GM23338 (cell line): ENCODE data around the gene HMCN2. TPM values are rescaled to one million over a fixed set of nuclear protein-coding genes. Genes with fewer than 3 reads are reported as not detected.

Experiments
- ATAC-seq: fragments of 200-7000 bp; cut with Tn5 transposase; 3 replicates; pipeline ENCODE4 v1.9.1; 2020
- DNase-seq: peaks from one replicate; pipeline ENCODE4 v3.0.0-alpha.2; 2015; ENCODE audit warnings: low spot score
- H2AFZ ChIP-seq: fragments of 200-600 bp; sonication (generic); 2 replicates; pipeline ENCODE4 v1.8.0; 2016; ENCODE audit warnings: antibody characterized with exemption, mild to moderate bottlenecking, moderate library complexity
- H3F3A ChIP-seq: fragments of 200-600 bp; sonication (generic); replicated peaks from 2 replicates; pipeline ENCODE4 v1.8.0; 2017; ENCODE audit warnings: antibody characterized with exemption, mixed run types, low read depth
- H3K27ac ChIP-seq: fragments of 200-600 bp; sonication (generic); 2 replicates; pipeline ENCODE4 v1.6.1; 2016; ENCODE audit warnings: low read depth
- H3K27me3 ChIP-seq: fragments of 200-600 bp; sonication (generic); 2 replicates; pipeline ENCODE4 v1.8.0; 2016; ENCODE audit warnings: mild to moderate bottlenecking, mixed run types, moderate library complexity; ENCODE audit not compliant: insufficient read depth
- H3K36me3 ChIP-seq: fragments of 200-600 bp; sonication (generic); 2 replicates; pipeline ENCODE4 v1.8.0; 2016; ENCODE audit warnings: mild to moderate bottlenecking; ENCODE audit not compliant: insufficient read depth
- H3K4me1 ChIP-seq: fragments of 200-600 bp; sonication (generic); 2 replicates; pipeline ENCODE4 v1.8.0; 2016; ENCODE audit warnings: mild to moderate bottlenecking, moderate library complexity; ENCODE audit not compliant: insufficient read depth
- H3K4me2 ChIP-seq: fragments of 200-600 bp; sonication (generic); 2 replicates; pipeline ENCODE4 v1.7.1; 2017; ENCODE audit warnings: mixed run types
- H3K4me3 ChIP-seq: fragments of 200-600 bp; sonication (generic); 2 replicates; pipeline ENCODE4 v1.6.1; 2016; ENCODE audit warnings: mixed run types
- H3K79me2 ChIP-seq: fragments of 200-600 bp; sonication (generic); replicated peaks from 2 replicates; pipeline ENCODE4 v1.8.0; 2017; ENCODE audit warnings: mild to moderate bottlenecking; ENCODE audit not compliant: insufficient read depth
- H3K9me2 ChIP-seq: fragments of 200-600 bp; sonication (generic); 2 replicates; pipeline ENCODE4 v1.8.0; 2017; ENCODE audit not compliant: insufficient read depth
- H4K20me1 ChIP-seq: fragments of 200-600 bp; sonication (generic); replicated peaks from 2 replicates; pipeline ENCODE4 v1.8.0; 2017; ENCODE audit warnings: mild to moderate bottlenecking; ENCODE audit not compliant: insufficient read depth
- H3K27ac Mint-ChIP-seq: 2 replicates; pipeline ENCODE4 v1.8.0; 2020; ENCODE audit warnings: inconsistent platforms, mild to moderate bottlenecking, moderate library complexity, mixed read lengths
- H3K27me3 Mint-ChIP-seq: 3 replicates; pipeline ENCODE4 v1.8.0; 2022; ENCODE audit warnings: low read depth, mild to moderate bottlenecking, moderate library complexity, mixed read lengths, inconsistent platforms; ENCODE audit not compliant: insufficient read depth, poor library complexity
- H3K36me3 Mint-ChIP-seq: 3 replicates; pipeline ENCODE4 v1.8.0; 2021; ENCODE audit warnings: low read depth, mild to moderate bottlenecking, inconsistent platforms, moderate library complexity, mixed read lengths
- H3K4me1 Mint-ChIP-seq: 3 replicates; pipeline ENCODE4 v1.8.0; 2020; ENCODE audit warnings: mild to moderate bottlenecking, inconsistent platforms, mixed read lengths
- H3K4me3 Mint-ChIP-seq: 3 replicates; pipeline ENCODE4 v1.8.0; 2021; ENCODE audit warnings: moderate library complexity, mild to moderate bottlenecking, inconsistent platforms, mixed read lengths
- H3K9me3 Mint-ChIP-seq: 3 replicates; pipeline ENCODE4 v1.8.0; 2020; ENCODE audit warnings: moderate library complexity, mild to moderate bottlenecking, inconsistent platforms, mixed read lengths
- CREB1 ChIP-seq: fragments of 250-450 bp; sonication (Bioruptor Pico); IDR thresholded peaks from 2 replicates; pipeline ENCODE4 v1.5.0; 2020; ENCODE audit warnings: low read depth, mild to moderate bottlenecking, moderate library complexity
- CTCF ChIP-seq, 2 experiments: fragments of 200-600 bp in 1 of 2; sonication (generic) in 1 of 2; conservative IDR thresholded peaks; 2 replicates each; pipeline versions ENCODE4 v1.5.1 to v1.6.1; 2016 to 2017; ENCODE audit warnings: antibody characterized with exemption in 2 of 2, low read depth in 2 of 2, mild to moderate bottlenecking in 2 of 2, moderate library complexity in 1 of 2
- ETS1 ChIP-seq: IDR thresholded peaks from 2 replicates; pipeline ENCODE4 v1.6.1; 2016; ENCODE audit warnings: antibody characterized with exemption
- EZH2phosphoT487 ChIP-seq: fragments of 200-600 bp; sonication (generic); IDR thresholded peaks from one replicate; pipeline ENCODE4 v1.8.1; 2018; ENCODE audit warnings: antibody characterized with exemption; ENCODE audit not compliant: unreplicated experiment
- JUNB ChIP-seq: IDR thresholded peaks from one replicate; pipeline ENCODE4 v1.6.1; 2016; ENCODE audit warnings: antibody characterized with exemption; ENCODE audit not compliant: unreplicated experiment
- NANOG ChIP-seq: IDR thresholded peaks from 2 replicates; pipeline ENCODE4 v1.6.1; 2016; ENCODE audit warnings: antibody characterized with exemption, borderline replicate concordance
- POLR2AphosphoS5 ChIP-seq: IDR thresholded peaks from 2 replicates; pipeline ENCODE4 v1.6.1; 2016; ENCODE audit warnings: antibody characterized with exemption, low read depth
- REST ChIP-seq: IDR thresholded peaks from one replicate; pipeline ENCODE4 v1.6.1; 2018; ENCODE audit warnings: antibody characterized with exemption; ENCODE audit not compliant: unreplicated experiment
- STAT1 ChIP-seq: IDR thresholded peaks from one replicate; pipeline ENCODE4 v1.6.1; 2016; ENCODE audit warnings: antibody characterized with exemption; ENCODE audit not compliant: unreplicated experiment
- ZNF114 ChIP-seq: fragments of 250-450 bp; sonication (Bioruptor Pico); IDR thresholded peaks from 2 replicates; pipeline ENCODE4 v1.5.0; 2020; ENCODE audit warnings: mild to moderate bottlenecking, moderate library complexity
- ZNF331 ChIP-seq: fragments of 250-450 bp; sonication (Bioruptor Pico); IDR thresholded peaks from 2 replicates; pipeline ENCODE4 v1.5.0; 2020; ENCODE audit warnings: low read depth, mild to moderate bottlenecking, moderate library complexity
- ZNF462 ChIP-seq: fragments of 250-450 bp; sonication (Bioruptor Pico); IDR thresholded peaks from 2 replicates; pipeline ENCODE4 v1.5.0; 2020; ENCODE audit warnings: mild to moderate bottlenecking, moderate library complexity
- polyA plus RNA-seq: library from polyadenylated mRNA; unstranded; fragments of >200 nt; fragmentation: Nextera tagmentation; extraction: Ambion mirVana; gene quantifications from 2 replicates; pipeline ENCODE4 v1.2.1, GENCODE V29; 2016
- total RNA-seq: library from RNA; depleted of rRNA; stranded (reverse); fragments of >200 nt; shearing (Covaris generic); gene quantifications from 2 replicates; pipeline ENCODE4 v1.2.3, GENCODE V29; 2014

The HMCN2 gene
- total and polyA plus RNA-seq, 2 experiments from 2014 or later, result 1.3 to 4.7 TPM

- TF ChIP-seq ZNF462 (no peak), JUNB (no peak), CTCF (conservative IDR thresholded peaks at IDR 0.05; ENCODE audit: low read depth in 2 of 2) (no peak)
Observed at GRCh38 chr9:130304643-130305042, 39.1 kb downstream of the HMCN2 start (continued).

GRCh38 chr9:130305381-130305780 is 39.8 kb downstream of the HMCN2 start:
- Mint-ChIP-seq H3K4me1 (no peaks in the 10 kb centered on the region; the same call in 2 of the 3 replicates), H3K27me3 (peaks cover 5% of the 10 kb centered on the region), H3K4me3 (no peak overlapping the region), H3K9me3 (no peaks in the 10 kb centered on the region), H3K27ac (no peak overlapping the region), H3K36me3 (peaks cover 21% of the 10 kb centered on the region)
- H3K36me3 ChIP-seq, result no peaks in the 10 kb centered on the region
- H3K27ac ChIP-seq, result no peak overlapping the region
- H3K4me3 ChIP-seq, result no peak overlapping the region
- H3K79me2 ChIP-seq, result no peaks in the 10 kb centered on the region
- H4K20me1 ChIP-seq, result no peaks in the 10 kb centered on the region
- no peaks in the 10 kb centered on the region for H3K4me1 ChIP-seq
- H2AFZ ChIP-seq, result no peak overlapping the region
- H3F3A ChIP-seq, result no peaks in the 10 kb centered on the region
- no peak for DNase-seq
- H3K27me3 ChIP-seq, result no peaks in the 10 kb centered on the region
- no peak overlapping the region for H3K4me2 ChIP-seq
- no peak for ATAC-seq
- H3K9me2 ChIP-seq, result no peaks in the 10 kb centered on the region
- TF ChIP-seq STAT1, result no peak
- TF ChIP-seq CREB1 (CRISPR knock-in tag), result no peak
- no peak for TF ChIP-seq ZNF114 (CRISPR knock-in tag)
- no peak for TF ChIP-seq JUNB
- no peak for TF ChIP-seq EZH2phosphoT487
- TF ChIP-seq REST, result no peak
- no peak for TF ChIP-seq NANOG
- no peak for TF ChIP-seq POLR2AphosphoS5
- no peak for TF ChIP-seq ETS1
- no peak for TF ChIP-seq ZNF331 (CRISPR knock-in tag)
